Uterus (tissue), 4 donors: ENCODE data around the gene HBA1. TPM values are rescaled to one million over a fixed set of nuclear protein-coding genes. Genes with fewer than 3 reads are reported as not detected.

Source experiments
- DNase-seq, 2 donors: peaks; one replicate each; pipeline ENCODE4 v3.0.0-alpha.2; 2019 to 2020
- H3K27ac ChIP-seq, 2 donors: fragments of 200-600 bp; sonication (generic); 1 replicate in 1 of 2; 2 replicates in 1 of 2; pipeline ENCODE4 v1.5.1; 2016 to 2018
- H3K27me3 ChIP-seq, 2 donors: fragments of 200-600 bp; sonication (generic); one replicate each; pipeline ENCODE4 v1.5.1; 2018 to 2019; ENCODE audit warnings: control low read depth in 1 of 2
- H3K36me3 ChIP-seq, 2 donors: fragments of 200-600 bp; sonication (generic); one replicate each; pipeline ENCODE4 v1.5.1; 2019; ENCODE audit warnings: control low read depth in 1 of 2
- H3K4me1 ChIP-seq, 2 donors: fragments of 200-600 bp; sonication (generic); one replicate each; pipeline ENCODE4 v1.5.1; 2018 to 2019; ENCODE audit warnings: control low read depth in 1 of 2
- H3K4me3 ChIP-seq, 2 donors: fragments of 200-600 bp; sonication (generic); 1 replicate in 1 of 2; 2 replicates in 1 of 2; pipeline ENCODE4 v1.5.1; 2018 to 2019; ENCODE audit warnings: mild to moderate bottlenecking in 1 of 2
- H3K9me3 ChIP-seq, 2 donors: fragments of 200-600 bp; sonication (generic); one replicate each; pipeline ENCODE4 v1.5.1; 2019; ENCODE audit warnings: control low read depth in 1 of 2
- POLR2A ChIP-seq, 2 donors: fragments of 450-650 bp; IDR thresholded peaks; one replicate each; pipeline ENCODE4 v1.6.1; 2016; ENCODE audit warnings: antibody characterized with exemption in 2 of 2, mild to moderate bottlenecking in 1 of 2, moderate library complexity in 1 of 2
- intact Hi-C: fragments of 100-400 bp; cut with DNase I; formaldehyde crosslinking; loops from one replicate; pipeline ENCODE4 v1.15.1; 2023; ENCODE audit warnings: low total_unique reads
- total RNA-seq, 4 donors: library from RNA; depleted of rRNA in 3 of 4; stranded (reverse); fragments of >200 nt in 3 of 4; gene quantifications; one replicate each; pipeline versions ENCODE4 v1.1.0 to v1.2.4, GENCODE V29; 2014 to 2023
- TF ChIP-seq, protein P1 (sequence below), 4 experiments: fragments of 200-600 bp in 2 of 4; fragments of 450-650 bp in 2 of 4; sonication (generic) in 2 of 4; IDR thresholded peaks; one replicate each; pipeline ENCODE4 v1.5.1; 2016 to 2019; ENCODE audit warnings: antibody characterized with exemption in 4 of 4, mild to moderate bottlenecking in 2 of 4, moderate library complexity in 1 of 4
- donor health status: DM: yes; HTN: yes; CAD: no.

Gene HBA1
- total RNA-seq, 4 donors from 2014 or later: 42.0 to 398 (median 263) TPM

DNA sequence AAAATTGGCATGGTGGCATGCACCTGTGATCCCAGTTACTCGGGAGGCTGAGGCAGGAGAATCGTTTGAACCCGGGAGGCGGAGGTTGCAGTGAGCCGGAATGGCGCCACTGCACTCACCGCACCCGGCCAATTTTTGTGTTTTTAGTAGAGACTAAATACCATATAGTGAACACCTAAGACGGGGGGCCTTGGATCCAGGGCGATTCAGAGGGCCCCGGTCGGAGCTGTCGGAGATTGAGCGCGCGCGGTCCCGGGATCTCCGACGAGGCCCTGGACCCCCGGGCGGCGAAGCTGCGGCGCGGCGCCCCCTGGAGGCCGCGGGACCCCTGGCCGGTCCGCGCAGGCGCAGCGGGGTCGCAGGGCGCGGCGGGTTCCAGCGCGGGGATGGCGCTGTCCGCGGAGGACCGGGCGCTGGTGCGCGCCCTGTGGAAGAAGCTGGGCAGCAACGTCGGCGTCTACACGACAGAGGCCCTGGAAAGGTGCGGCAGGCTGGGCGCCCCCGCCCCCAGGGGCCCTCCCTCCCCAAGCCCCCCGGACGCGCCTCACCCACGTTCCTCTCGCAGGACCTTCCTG lies 3.7 kb downstream of the HBA1 start, which contains the start of gene HBQ1:
HBQ1 (plus strand) TSS at position 359 of the 575 bp plus-strand sequence; CDS start at position 387, 28 bp downstream.
- intact Hi-C loops: no loop called here
- H3K4me1 ChIP-seq: peaks cover 0 to 15% of the 10 kb centered on the region in 2 donors
- peaks cover 30 to 31% of the 10 kb centered on the region in 2 donors for H3K27me3 ChIP-seq
- no peak within 1 kb of the TSS for H3K27ac ChIP-seq
- H3K9me3 ChIP-seq: no peaks in the 10 kb centered on the region
- peak within 1 kb of the TSS in 1 of 2 donors; percentile 12 for H3K4me3 ChIP-seq
- H3K36me3 ChIP-seq: no peaks in the 10 kb centered on the region
- DNase-seq: no peak
- TF ChIP-seq, protein P1, sequence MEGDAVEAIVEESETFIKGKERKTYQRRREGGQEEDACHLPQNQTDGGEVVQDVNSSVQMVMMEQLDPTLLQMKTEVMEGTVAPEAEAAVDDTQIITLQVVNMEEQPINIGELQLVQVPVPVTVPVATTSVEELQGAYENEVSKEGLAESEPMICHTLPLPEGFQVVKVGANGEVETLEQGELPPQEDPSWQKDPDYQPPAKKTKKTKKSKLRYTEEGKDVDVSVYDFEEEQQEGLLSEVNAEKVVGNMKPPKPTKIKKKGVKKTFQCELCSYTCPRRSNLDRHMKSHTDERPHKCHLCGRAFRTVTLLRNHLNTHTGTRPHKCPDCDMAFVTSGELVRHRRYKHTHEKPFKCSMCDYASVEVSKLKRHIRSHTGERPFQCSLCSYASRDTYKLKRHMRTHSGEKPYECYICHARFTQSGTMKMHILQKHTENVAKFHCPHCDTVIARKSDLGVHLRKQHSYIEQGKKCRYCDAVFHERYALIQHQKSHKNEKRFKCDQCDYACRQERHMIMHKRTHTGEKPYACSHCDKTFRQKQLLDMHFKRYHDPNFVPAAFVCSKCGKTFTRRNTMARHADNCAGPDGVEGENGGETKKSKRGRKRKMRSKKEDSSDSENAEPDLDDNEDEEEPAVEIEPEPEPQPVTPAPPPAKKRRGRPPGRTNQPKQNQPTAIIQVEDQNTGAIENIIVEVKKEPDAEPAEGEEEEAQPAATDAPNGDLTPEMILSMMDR (IDR thresholded peaks at IDR 0.05): peak in 3 of 4 experiments; percentile 32 to 47 (median 34)
- no peak for TF ChIP-seq POLR2A (IDR thresholded peaks at IDR 0.05)

GRCh38 chr16:180681-181564 lies 4.4 kb downstream of the HBA1 start:
- H3K9me3 ChIP-seq: no peaks in the 10 kb centered on the region
- DNase-seq: no peak
- intact Hi-C loops: no loop called here
- TF ChIP-seq POLR2A (IDR thresholded peaks at IDR 0.05): no peak
- TF ChIP-seq, protein P1 (IDR thresholded peaks at IDR 0.05): peak in 2 of 4 experiments; percentile 89 to 91
- H3K4me3 ChIP-seq: peak overlapping the region in 1 of 2 donors; percentile 12
- peaks cover 27 to 30% of the 10 kb centered on the region in 2 donors for H3K27me3 ChIP-seq
- H3K4me1 ChIP-seq: peaks cover 0 to 15% of the 10 kb centered on the region in 2 donors
- no peak overlapping the region for H3K27ac ChIP-seq
- no peaks in the 10 kb centered on the region for H3K36me3 ChIP-seq

- peak; percentile 53 to 67 for DNase-seq
Measured at GRCh38 chr16:181565-182021, 5.1 kb downstream of the HBA1 start.

GRCh38 chr16:183005-183404 lies 6.5 kb downstream of the HBA1 start:
- Histone ChIP-seq H3K4me1 (peaks cover 0 to 15% of the 10 kb centered on the region in 2 donors), H3K4me3 (no peak overlapping the region), H3K9me3 (no peaks in the 10 kb centered on the region), H3K36me3 (no peaks in the 10 kb centered on the region), H3K27me3 (peaks cover 19 to 22% of the 10 kb centered on the region in 2 donors), H3K27ac (no peak overlapping the region)
- TF ChIP-seq, protein P1 (IDR thresholded peaks at IDR 0.05): no peak
- TF ChIP-seq POLR2A (IDR thresholded peaks at IDR 0.05): no peak
- DNase-seq: no peak
- intact Hi-C loops: no loop called here

More at GRCh38 chr16:181565-182021, 5.1 kb downstream of the HBA1 start:
- peaks cover 27 to 30% of the 10 kb centered on the region in 2 donors for H3K27me3 ChIP-seq
- H3K36me3 ChIP-seq: no peaks in the 10 kb centered on the region
- intact Hi-C loops: no loop called here
- H3K9me3 ChIP-seq: no peaks in the 10 kb centered on the region
- TF ChIP-seq, protein P1 (IDR thresholded peaks at IDR 0.05): peak in 2 of 4 experiments; percentile 77 to 84
- TF ChIP-seq POLR2A (IDR thresholded peaks at IDR 0.05): no peak
- peaks cover 0 to 15% of the 10 kb centered on the region in 2 donors for H3K4me1 ChIP-seq
- H3K4me3 ChIP-seq: no peak overlapping the region
- H3K27ac ChIP-seq: no peak overlapping the region
